K562 (cell line): ENCODE measurements around the gene ACOT7. TPM values are rescaled to one million over a fixed set of nuclear protein-coding genes. Genes with fewer than 3 reads are reported as not detected.

Experiments
- CBX2 ChIP-seq: fragments of 200-600 bp; sonication (generic); IDR thresholded peaks from one replicate; pipeline ENCODE4 v1.6.1; 2012; ENCODE audit warnings: mild to moderate bottlenecking, low read length, inconsistent platforms; ENCODE audit not compliant: insufficient read depth, poor library complexity, severe bottlenecking
- CREB3 ChIP-seq: fragments of 450-650 bp; conservative IDR thresholded peaks from 2 replicates; pipeline ENCODE4 v1.6.1; 2016; ENCODE audit warnings: missing genetic modification characterization, low read depth, mild to moderate bottlenecking, missing compliant biosample characterization, moderate library complexity
- FOXA3 ChIP-seq, 2 experiments: fragments of 450-650 bp in 1 of 2; sonication (generic) in 1 of 2; formaldehyde crosslinking; IDR thresholded peaks in 1 of 2; conservative IDR thresholded peaks in 1 of 2; 2 replicates each; pipeline versions ENCODE4 v1.4.0 to v1.8.0; 2020 to 2022; ENCODE audit warnings: mild to moderate bottlenecking in 2 of 2, missing genetic modification reagents in 1 of 2
- JUN ChIP-seq, 2 experiments: sonication (generic) in 1 of 2; formaldehyde crosslinking in 1 of 2; IDR thresholded peaks; 2 replicates each; pipeline versions ENCODE4 v1.6.1 to v1.8.0; 2012 to 2022; ENCODE audit warnings: borderline replicate concordance in 2 of 2, mild to moderate bottlenecking in 2 of 2, improper control_type of control experiment in 1 of 2, low read depth in 1 of 2, low read length in 1 of 2, missing genetic modification reagents in 1 of 2
- POLR2AphosphoS5 ChIP-seq: IDR thresholded peaks from 2 replicates; pipeline ENCODE4 v1.6.1; 2011; ENCODE audit warnings: mild to moderate bottlenecking, low read depth, low read length, moderate library complexity; ENCODE audit not compliant: control insufficient read depth, insufficient read depth
- RAD21 ChIP-seq, 2 experiments: fragments of 250-450 bp in 1 of 2; fragments of 450-650 bp in 1 of 2; sonication (Bioruptor Pico) in 1 of 2; formaldehyde crosslinking in 1 of 2; IDR thresholded peaks in 1 of 2; conservative IDR thresholded peaks in 1 of 2; 2 replicates each; pipeline versions ENCODE4 v1.4.0 to v1.8.0; 2020 to 2022; ENCODE audit warnings: mild to moderate bottlenecking in 2 of 2, moderate library complexity in 1 of 2
- SIN3B ChIP-seq: fragments of 450-650 bp; IDR thresholded peaks from 2 replicates; pipeline ENCODE4 v1.6.1; 2017; ENCODE audit warnings: low read depth, mild to moderate bottlenecking, moderate library complexity
- SMAD4 ChIP-seq: fragments of 250-450 bp; sonication (Bioruptor Pico); conservative IDR thresholded peaks from 2 replicates; pipeline ENCODE4 v1.8.0; 2021; ENCODE audit warnings: inconsistent platforms, mild to moderate bottlenecking, moderate library complexity
- SMC3 ChIP-seq: conservative IDR thresholded peaks from 2 replicates; pipeline ENCODE4 v1.6.1; 2011; ENCODE audit warnings: low read depth, low read length, improper control_type of control experiment; ENCODE audit not compliant: insufficient read depth
- TCF7 ChIP-seq: sonication (generic); IDR thresholded peaks from 2 replicates; pipeline ENCODE4 v1.6.1; 2016; ENCODE audit warnings: antibody characterized with exemption, borderline replicate concordance
- ZBED1 ChIP-seq: IDR thresholded peaks from 2 replicates; pipeline ENCODE4 v1.6.1; 2014
- ZBTB11 ChIP-seq, 3 experiments: fragments of 200-800 bp in 1 of 3; fragments of 250-450 bp in 1 of 3; fragments of 450-650 bp in 1 of 3; sonication (Bioruptor Pico) in 1 of 3; sonication (Bioruptor generic) in 1 of 3; formaldehyde crosslinking in 1 of 3; IDR thresholded peaks; 2 replicates each; pipeline versions ENCODE4 v1.6.1 to v1.8.0; 2016 to 2022; ENCODE audit warnings: mild to moderate bottlenecking in 2 of 3, missing genetic modification characterization in 2 of 3, missing compliant biosample characterization in 1 of 3, moderate library complexity in 1 of 3
- ZNF551 ChIP-seq: fragments of 250-450 bp; sonication (Bioruptor Pico); IDR thresholded peaks from 2 replicates; pipeline ENCODE4 v1.5.0; 2021; ENCODE audit warnings: mild to moderate bottlenecking, moderate library complexity
- ZNF561 ChIP-seq: fragments of 450-650 bp; formaldehyde crosslinking; conservative IDR thresholded peaks from 2 replicates; pipeline ENCODE4 v1.4.0; 2020; ENCODE audit warnings: mild to moderate bottlenecking, moderate library complexity
- polyA plus RNA-seq, 8 experiments: library from polyadenylated mRNA; depleted of rRNA in 4 of 8; stranded (reverse) in 5 of 8; unstranded in 3 of 8; fragments of >200 nt; fragmentation: Nextera tagmentation in 2 of 8; fragmentation: Illumina TruSeq in 1 of 8; extraction: Ambion mirVana in 2 of 8; extraction: Trizol in 1 of 8; gene quantifications; 2 replicates each; pipeline versions ENCODE4 v1.2.1 to v1.2.3, GENCODE V29; 2011 to 2014; ENCODE audit warnings: inconsistent platforms in 1 of 8, missing spikeins in 1 of 8
- total RNA-seq, 7 experiments: library from RNA; depleted of rRNA in 6 of 7; stranded (reverse); fragments of >200 nt in 6 of 7; fragmentation: Illumina TruSeq in 2 of 7; extraction: Trizol in 2 of 7; gene quantifications; 2 replicates each; pipeline versions ENCODE4 v1.2.1 to v1.2.3, GENCODE V29; 2011 to 2021; ENCODE audit warnings: low replicate concordance in 1 of 7
- TF ChIP-seq, protein P1 (sequence below): fragments of 450-650 bp; IDR thresholded peaks from 2 replicates; pipeline ENCODE4 v1.6.1; 2014; ENCODE audit warnings: low read depth, mild to moderate bottlenecking, moderate library complexity, borderline replicate concordance
- TF ChIP-seq, protein P2 (sequence below): IDR thresholded peaks from 2 replicates; pipeline ENCODE4 v1.6.1; 2012; ENCODE audit warnings: low read depth, low read length, improper control_type of control experiment, borderline replicate concordance

ACOT7 gene
- total and polyA plus RNA-seq, 9 of the 15 experiments (the other 6 are each of a cell fraction or from before 2014, with no cell fraction given): 7.0 to 92.6 (median 37.2) TPM

DNA sequence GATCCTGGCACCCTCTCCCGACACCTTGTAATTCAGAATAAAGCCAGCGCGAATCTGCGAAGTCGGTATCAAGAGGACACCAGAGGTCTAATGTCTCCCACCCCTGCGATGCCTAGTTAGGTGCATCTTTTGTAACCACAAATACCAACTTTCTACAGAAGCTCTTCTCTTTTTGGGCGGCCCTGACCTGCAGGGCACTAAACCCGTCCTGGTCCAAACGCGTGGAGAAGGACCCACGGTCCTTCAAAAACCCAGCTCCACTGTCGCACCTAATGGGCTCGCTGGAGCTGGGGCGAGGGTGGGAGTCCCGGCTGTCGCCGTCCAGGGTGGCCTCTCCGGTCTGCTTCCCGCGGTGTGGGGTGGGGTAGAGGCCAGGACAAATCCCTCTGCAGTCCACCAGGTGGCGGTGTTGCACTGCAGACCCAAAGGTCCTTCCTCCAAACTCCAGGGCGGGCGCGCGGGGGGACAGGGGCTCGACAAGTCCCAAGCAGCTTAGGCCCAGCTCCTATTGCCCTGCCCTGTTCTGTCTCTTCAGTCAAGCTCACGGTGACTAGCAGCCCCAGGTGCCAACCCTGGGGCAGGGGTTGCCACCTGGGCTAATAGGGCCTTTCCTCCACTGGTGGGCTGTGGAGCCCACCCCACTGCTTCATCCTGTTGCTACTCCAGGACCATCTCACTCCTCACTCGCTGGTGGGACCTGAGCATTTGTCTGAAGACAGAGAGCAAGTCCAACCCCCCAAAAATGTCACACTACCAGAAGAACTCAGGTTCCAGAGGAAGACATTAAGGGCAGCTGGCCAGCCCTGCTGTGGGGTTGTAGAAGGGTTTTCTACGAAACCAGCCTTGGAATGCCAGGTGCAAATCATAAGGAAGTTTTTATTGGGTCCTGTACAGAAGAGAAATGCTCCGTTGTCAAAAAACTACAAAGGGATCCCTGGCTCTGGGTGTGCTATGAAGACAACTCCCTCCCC lies 146.8 kb downstream of the ACOT7 start (continued):
- TF ChIP-seq ZBTB11 (CRISPR knock-in tag; IDR thresholded peaks at IDR 0.05): no peak
- TF ChIP-seq, protein P1, sequence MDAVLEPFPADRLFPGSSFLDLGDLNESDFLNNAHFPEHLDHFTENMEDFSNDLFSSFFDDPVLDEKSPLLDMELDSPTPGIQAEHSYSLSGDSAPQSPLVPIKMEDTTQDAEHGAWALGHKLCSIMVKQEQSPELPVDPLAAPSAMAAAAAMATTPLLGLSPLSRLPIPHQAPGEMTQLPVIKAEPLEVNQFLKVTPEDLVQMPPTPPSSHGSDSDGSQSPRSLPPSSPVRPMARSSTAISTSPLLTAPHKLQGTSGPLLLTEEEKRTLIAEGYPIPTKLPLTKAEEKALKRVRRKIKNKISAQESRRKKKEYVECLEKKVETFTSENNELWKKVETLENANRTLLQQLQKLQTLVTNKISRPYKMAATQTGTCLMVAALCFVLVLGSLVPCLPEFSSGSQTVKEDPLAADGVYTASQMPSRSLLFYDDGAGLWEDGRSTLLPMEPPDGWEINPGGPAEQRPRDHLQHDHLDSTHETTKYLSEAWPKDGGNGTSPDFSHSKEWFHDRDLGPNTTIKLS: no peak
- TF ChIP-seq SIN3B: no peak
- TF ChIP-seq POLR2AphosphoS5: no peak
- TF ChIP-seq ZNF551 (CRISPR knock-in tag): no peak
- TF ChIP-seq FOXA3 (CRISPR knock-in tag; conservative IDR thresholded peaks at IDR 0.05 in 1 of 2, IDR thresholded peaks at IDR 0.05 in 1 of 2): no peak
- TF ChIP-seq RAD21 (CRISPR knock-in tag; conservative IDR thresholded peaks at IDR 0.05 in 1 of 2, IDR thresholded peaks at IDR 0.05 in 1 of 2): peak; percentile 96 to 99
- no peak for TF ChIP-seq CREB3 (tag)
- TF ChIP-seq ZBED1: no peak
- 0 out of 2 replicates have a peak, but pooled peaks have one; percentile 29 for TF ChIP-seq JUN (IDR thresholded peaks at IDR 0.05; ENCODE audit: borderline replicate concordance, low read depth, low read length)
- no peak for TF ChIP-seq JUN (CRISPR knock-in tag; IDR thresholded peaks at IDR 0.05; ENCODE audit: borderline replicate concordance)
- no peak for TF ChIP-seq ZNF561 (CRISPR knock-in tag)
- TF ChIP-seq TCF7: no peak
- TF ChIP-seq, protein P2, sequence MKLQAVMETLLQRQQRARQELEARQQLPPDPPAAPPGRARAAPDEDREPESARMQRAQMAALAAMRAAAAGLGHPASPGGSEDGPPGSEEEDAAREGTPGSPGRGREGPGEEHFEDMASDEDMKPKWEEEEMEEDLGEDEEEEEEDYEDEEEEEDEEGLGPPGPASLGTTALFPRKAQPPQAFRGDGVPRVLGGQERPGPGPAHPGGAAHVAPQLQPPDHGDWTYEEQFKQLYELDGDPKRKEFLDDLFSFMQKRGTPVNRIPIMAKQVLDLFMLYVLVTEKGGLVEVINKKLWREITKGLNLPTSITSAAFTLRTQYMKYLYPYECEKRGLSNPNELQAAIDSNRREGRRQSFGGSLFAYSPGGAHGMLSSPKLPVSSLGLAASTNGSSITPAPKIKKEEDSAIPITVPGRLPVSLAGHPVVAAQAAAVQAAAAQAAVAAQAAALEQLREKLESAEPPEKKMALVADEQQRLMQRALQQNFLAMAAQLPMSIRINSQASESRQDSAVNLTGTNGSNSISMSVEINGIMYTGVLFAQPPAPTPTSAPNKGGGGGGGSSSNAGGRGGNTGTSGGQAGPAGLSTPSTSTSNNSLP: no peak
- TF ChIP-seq SMAD4 (CRISPR knock-in tag): peak; percentile 37; the same call in 1 of the 2 replicates
- TF ChIP-seq CBX2: no peak
- TF ChIP-seq SMC3: peak; percentile 99
